ENCODE measurements around the gene CRHR1. TPM values are rescaled to one million over a fixed set of nuclear protein-coding genes. Genes with fewer than 3 reads are reported as not detected.
A peak's percentile ranks its signal among the peaks of the same experiment; 100 is the strongest.

Gene CRHR1
- total and polyA plus RNA-seq, 10 of the 15 experiments (the other 5 are each of a cell fraction or from before 2014, with no cell fraction given), result 0.08 TPM; not detected in 9

- TF ChIP-seq SREBF2 (IDR thresholded peaks at IDR 0.05; ENCODE audit: low read length) (no peak), REST (IDR thresholded peaks at IDR 0.05; ENCODE audit: low read depth, low read length) (peak; percentile 87)
- no peaks in the 10 kb centered on the region for H3K79me2 ChIP-seq (ENCODE audit: control insufficient read depth, insufficient read depth, low read length)
- POLR2A ChIA-PET, result no interaction called here
- H3K27me3 ChIP-seq (replicated peaks in 1 of 2; ENCODE audit: control insufficient read depth in 2 of 2, insufficient read depth in 2 of 2, low read length in 1 of 2), result no peaks in the 10 kb centered on the region; a peak in 1 of 4 replicates
- H3K27ac ChIP-seq (ENCODE audit: control insufficient read depth, insufficient read depth), result no peak overlapping the region
- WGBS (ENCODE audit: insufficient coverage, insufficient replicate concordance, low lambda C conversion rate, missing lambda C conversion rate), result 31% methylated on average over 10 of the region's 10 CpGs
- CTCF ChIA-PET, result no interaction called here
- H4K20me1 ChIP-seq (ENCODE audit: control insufficient read depth, insufficient read depth), result no peaks in the 10 kb centered on the region; the same call in 1 of the 2 replicates
- FAIRE-seq (no peak), ATAC-seq (no peak), DNase-seq (ENCODE audit: low read depth, low spot score) (no peak)
- H3K36me3 ChIP-seq (ENCODE audit: control insufficient read depth in 2 of 2, insufficient read depth in 2 of 2, low read length in 1 of 2), result no peaks in the 10 kb centered on the region
- RAD21 ChIA-PET (ENCODE audit: unreplicated experiment), result no interaction called here
- H3K4me2 ChIP-seq (ENCODE audit: control insufficient read depth, insufficient read depth), result no peak overlapping the region
- no peaks in the 10 kb centered on the region for H3K4me1 ChIP-seq (ENCODE audit: control insufficient read depth, insufficient read depth, low read length)
- intact Hi-C loops (cut with micrococcal nuclease; ENCODE audit: unreplicated experiment) (no loop called here), in situ Hi-C loops (cut with MboI) (no loop called here)
- no peaks in the 10 kb centered on the region; the same call in 2 of the 3 replicates for H3K9me3 ChIP-seq (replicated peaks; ENCODE audit: control insufficient read depth, insufficient read depth, low read length)
- no TSS peak for BruUV-seq (replicated peaks)
- H3K9ac ChIP-seq (ENCODE audit: control insufficient read depth, insufficient read depth, low read length), result no peak overlapping the region
- H3K4me3 ChIP-seq, result no peak overlapping the region
- SMC1A ChIA-PET (ENCODE audit: uncharacterized antibody, unreplicated experiment), result no interaction called here
- no peak overlapping the region for H2AFZ ChIP-seq (ENCODE audit: control insufficient read depth, low read depth, low read length)
Observed at GRCh38 chr17:45857977-45858708, 74.0 kb downstream of the CRHR1 start.

- CTCF ChIA-PET, result interaction anchor here (1.2 kb wide), 1 partner anchor 9 kb away, joined by 4 read pairs; no protein-coding TSS in a partner anchor
- no TSS peak for BruUV-seq (replicated peaks)
- in situ Hi-C loops (cut with MboI), result no loop called here
- TF ChIP-seq HDAC2 (IDR thresholded peaks at IDR 0.05), result no peak
- no peak for TF ChIP-seq EGR1 (IDR thresholded peaks at IDR 0.05; ENCODE audit: borderline replicate concordance in 1 of 2, low read depth in 2 of 2, low read length in 2 of 2)
- TF ChIP-seq E4F1 (IDR thresholded peaks at IDR 0.05; ENCODE audit: borderline replicate concordance, partially characterized antibody), result no peak
- no peak for TF ChIP-seq MYB (IDR thresholded peaks at IDR 0.05; ENCODE audit: borderline replicate concordance, low read depth, low read length)
- no peak for TF ChIP-seq NFXL1 (IDR thresholded peaks at IDR 0.05; ENCODE audit: borderline replicate concordance)
- TF ChIP-seq BCL11A (IDR thresholded peaks at IDR 0.05; ENCODE audit: low read depth, low read length), result no peak
- no peak for TF ChIP-seq FOS (IDR thresholded peaks at IDR 0.05; ENCODE audit: borderline replicate concordance, extremely low read depth, insufficient read length)
Observed at GRCh38 chr17:45861165-45861564, 77.0 kb downstream of the CRHR1 start.

More at GRCh38 chr17:45861165-45861564, 77.0 kb downstream of the CRHR1 start:
- no peak overlapping the region for H3K4me3 ChIP-seq
- no peak for ATAC-seq
- no peak overlapping the region for H3K27ac ChIP-seq (ENCODE audit: control insufficient read depth, insufficient read depth)
- DNase-seq (ENCODE audit: low read depth, low spot score), result no peak
- H3K4me2 ChIP-seq (ENCODE audit: control insufficient read depth, insufficient read depth), result no peak overlapping the region
- H3K9ac ChIP-seq (ENCODE audit: control insufficient read depth, insufficient read depth, low read length), result no peak overlapping the region
- no peaks in the 10 kb centered on the region for H3K4me1 ChIP-seq (ENCODE audit: control insufficient read depth, insufficient read depth, low read length)
- no peak overlapping the region for H2AFZ ChIP-seq (ENCODE audit: control insufficient read depth, low read depth, low read length)
- intact Hi-C loops (cut with micrococcal nuclease; ENCODE audit: unreplicated experiment), result no loop called here
- H3K36me3 ChIP-seq (ENCODE audit: control insufficient read depth in 2 of 2, insufficient read depth in 2 of 2, low read length in 1 of 2), result no peaks in the 10 kb centered on the region
- H3K9me3 ChIP-seq (replicated peaks; ENCODE audit: control insufficient read depth, insufficient read depth, low read length), result no peaks in the 10 kb centered on the region; the same call in 2 of the 3 replicates
- no peak for FAIRE-seq
- WGBS (ENCODE audit: insufficient coverage, insufficient replicate concordance, low lambda C conversion rate, missing lambda C conversion rate), result 28% methylated on average over 7 of the region's 7 CpGs
- H3K27me3 ChIP-seq (replicated peaks in 1 of 2; ENCODE audit: control insufficient read depth in 2 of 2, insufficient read depth in 2 of 2, low read length in 1 of 2), result peaks cover 0 to 5% of the 10 kb centered on the region in 2 experiments; a peak in 2 of 4 replicates
- ChIA-PET POLR2A (no interaction called here), SMC1A (ENCODE audit: uncharacterized antibody, unreplicated experiment) (no interaction called here), RAD21 (ENCODE audit: unreplicated experiment) (no interaction called here)
- no peaks in the 10 kb centered on the region for H3K79me2 ChIP-seq (ENCODE audit: control insufficient read depth, insufficient read depth, low read length)
- H4K20me1 ChIP-seq (ENCODE audit: control insufficient read depth, insufficient read depth), result no peaks in the 10 kb centered on the region; the same call in 1 of the 2 replicates

Measured in GM12878 (cell line).